Lower leg skin (tissue), 4 donors: ENCODE data around the gene TMEM127. TPM values are rescaled to one million over a fixed set of nuclear protein-coding genes. Genes with fewer than 3 reads are reported as not detected.

Experiments used
- DNase-seq, 2 donors: peaks; one replicate each; pipeline ENCODE4 v3.0.0-alpha.2; 2019; ENCODE audit warnings: low spot score in 2 of 2
- H3K4me3 ChIP-seq: fragments of 200-600 bp; sonication (generic); 2 replicates; pipeline ENCODE4 v1.5.1; 2017; ENCODE audit warnings: mild to moderate bottlenecking, low read depth; ENCODE audit not compliant: poor library complexity, severe bottlenecking
- CTCF ChIP-seq, 3 donors: fragments of 450-650 bp; IDR thresholded peaks; one replicate each; pipeline ENCODE4 v1.5.1; 2016; ENCODE audit warnings: antibody characterized with exemption in 3 of 3, mild to moderate bottlenecking in 3 of 3, moderate library complexity in 2 of 3
- POLR2A ChIP-seq, 2 donors: fragments of 450-650 bp; IDR thresholded peaks; one replicate each; pipeline ENCODE4 v1.6.1; 2016 to 2017; ENCODE audit warnings: antibody characterized with exemption in 2 of 2, mild to moderate bottlenecking in 1 of 2, moderate library complexity in 1 of 2
- WGBS, 2 donors: methylation state at CpG; one replicate each; pipeline ENCODE4 v1.1.5; 2018; 5-methylcytosine and 5-hydroxymethylcytosine counted together
- intact Hi-C: fragments of 100-400 bp; cut with DNase I; formaldehyde crosslinking; loops from one replicate; pipeline ENCODE4 v1.15.0; 2023; ENCODE audit warnings: low total_unique reads
- total RNA-seq, 4 donors: library from RNA; depleted of rRNA; stranded (reverse); fragments of >200 nt; gene quantifications; one replicate each; pipeline ENCODE4 v1.1.0, GENCODE V29; 2016

The TMEM127 gene
- total RNA-seq, 4 donors from 2014 or later = 49.5 to 76.2 (median 60.4) TPM

DNA sequence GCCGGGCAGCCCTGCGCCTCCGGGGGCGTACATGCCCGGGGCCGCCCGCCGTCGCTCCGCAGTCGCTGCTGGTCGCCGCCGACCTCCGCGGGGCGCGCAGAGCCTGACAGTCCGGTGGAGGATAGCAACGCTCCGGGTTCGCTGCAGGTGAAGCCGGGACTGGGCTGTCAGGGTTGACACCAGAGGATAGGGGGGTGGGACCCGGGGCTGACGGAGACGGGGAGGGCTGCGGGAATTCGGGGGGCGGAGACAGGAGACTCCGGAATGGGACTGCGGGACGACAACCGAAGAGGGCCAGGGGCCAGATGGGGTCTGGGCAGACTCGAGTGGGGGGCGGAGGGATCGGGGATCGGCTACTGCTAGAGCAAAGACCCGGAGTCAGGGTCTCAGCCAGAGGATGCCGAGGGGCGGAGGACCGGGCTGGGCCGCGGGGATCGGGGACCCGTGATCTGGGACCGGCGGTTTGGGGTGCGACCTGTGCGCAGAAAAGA lies 403 bp downstream of the TMEM127 start:
- 0 to 1% methylated on average over 31 to 49 of the region's 49 CpGs for WGBS, 2 donors
- TF ChIP-seq POLR2A (IDR thresholded peaks at IDR 0.05) (no peak), CTCF (IDR thresholded peaks at IDR 0.05) (no peak)
- H3K4me3 ChIP-seq = peak overlapping the region; percentile 89
- intact Hi-C loops = no loop called here
- DNase-seq = peak; percentile 56 to 92

DNA sequence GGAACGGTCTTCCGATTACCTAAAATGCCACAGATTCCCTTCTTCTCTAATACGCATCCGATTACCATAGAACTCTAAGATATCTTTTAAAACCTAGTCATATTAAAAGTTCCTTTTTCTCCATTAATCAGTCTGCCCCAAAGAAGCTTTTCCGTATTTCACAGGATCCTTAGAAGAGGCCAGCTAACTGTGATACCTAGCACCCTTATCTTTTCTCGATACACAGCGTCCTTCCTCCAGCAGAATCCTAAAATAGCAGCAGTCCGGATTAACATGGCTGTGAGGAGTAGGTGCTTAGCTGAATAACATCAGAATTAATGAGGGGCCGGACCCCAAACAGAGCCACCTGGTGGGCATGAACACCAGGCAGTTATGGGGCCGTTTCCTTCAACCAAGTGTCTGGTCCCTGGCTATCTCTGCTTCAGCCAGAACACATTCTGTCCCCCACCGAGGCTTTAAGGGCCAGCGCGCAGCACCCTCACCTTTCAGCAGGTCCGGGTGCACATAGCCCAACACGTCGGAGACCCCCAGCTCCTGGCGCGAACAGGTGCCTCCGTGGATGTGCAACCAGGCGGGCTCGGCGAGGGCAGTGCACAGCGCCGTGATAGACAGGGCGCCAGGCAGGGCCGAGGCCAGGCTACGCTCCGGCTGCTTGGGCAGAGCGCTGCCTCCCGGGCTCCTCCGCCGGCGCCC lies 995 bp downstream of the TMEM127 start:
- TF ChIP-seq POLR2A (IDR thresholded peaks at IDR 0.05) (no peak), CTCF (IDR thresholded peaks at IDR 0.05) (no peak)
- peak overlapping the region; percentile 89 for H3K4me3 ChIP-seq
- WGBS, 2 donors = 32 to 33% methylated on average over 13 to 15 of the region's 33 CpGs
- intact Hi-C loops = no loop called here
- DNase-seq = no peak

DNA sequence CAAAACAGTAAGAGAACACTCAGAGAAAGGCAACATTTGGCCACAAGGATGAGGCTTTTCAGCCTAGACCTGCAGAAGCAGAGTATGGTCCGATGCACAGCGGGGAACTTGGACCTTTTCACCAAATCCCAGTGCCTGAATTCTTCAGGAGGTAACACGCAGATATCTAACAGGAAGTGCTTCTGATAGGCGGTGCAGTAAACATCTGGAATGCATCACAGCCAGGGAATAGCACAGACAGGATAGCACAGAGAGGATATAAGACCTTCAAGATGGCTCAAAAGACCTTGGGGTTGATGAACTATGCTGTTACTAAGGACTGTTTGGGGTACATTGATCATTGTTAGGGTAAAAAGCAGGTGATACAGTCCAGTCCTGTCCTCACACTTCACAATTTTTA lies 1.7 kb downstream of the TMEM127 start:
- H3K4me3 ChIP-seq = no peak overlapping the region
- no peak for DNase-seq
- 48 to 57% methylated on average over 4 of the region's 4 CpGs for WGBS, 2 donors
- intact Hi-C loops = no loop called here
- no peak for TF ChIP-seq POLR2A (IDR thresholded peaks at IDR 0.05)
- no peak for TF ChIP-seq CTCF (IDR thresholded peaks at IDR 0.05)

DNA sequence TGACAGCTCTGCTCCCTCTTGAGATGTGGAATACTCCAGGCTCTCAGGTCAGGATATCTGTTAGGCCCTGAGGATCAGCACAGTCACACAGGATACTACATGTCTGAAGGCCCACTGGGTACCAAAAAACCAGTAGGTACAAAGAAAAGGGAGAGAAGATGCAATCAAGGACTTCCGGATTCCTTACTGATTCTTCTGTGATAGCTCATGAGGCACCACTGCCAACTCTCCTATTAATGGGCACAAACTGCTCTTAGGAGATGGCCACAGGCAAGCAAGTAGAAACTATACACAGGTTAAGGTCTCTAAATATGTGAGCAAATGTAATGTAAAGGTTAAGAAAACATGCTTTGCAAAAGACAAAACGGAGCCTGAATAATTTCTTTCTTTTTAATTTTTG lies 3.5 kb downstream of the TMEM127 start:
- intact Hi-C loops = no loop called here
- 61 to 62% methylated on average over 2 of the region's 2 CpGs for WGBS, 2 donors
- H3K4me3 ChIP-seq = no peak overlapping the region
- TF ChIP-seq CTCF (IDR thresholded peaks at IDR 0.05) = no peak
- TF ChIP-seq POLR2A (IDR thresholded peaks at IDR 0.05) = no peak
- DNase-seq = no peak

GRCh38 chr2:96261328-96262003 lies 4.3 kb downstream of the TMEM127 start:
- 86 to 88% methylated on average over 6 of the region's 6 CpGs for whole genome bisulfite sequencing, 2 donors
- DNase-seq = no peak
- no peak overlapping the region for H3K4me3 ChIP-seq
- TF ChIP-seq CTCF (IDR thresholded peaks at IDR 0.05) (no peak), POLR2A (IDR thresholded peaks at IDR 0.05) (no peak)
- intact Hi-C loops = no loop called here
